HG02870 (cell line): ENCODE results near the gene METAP1D.

Experiments used
- ATAC-seq: cut with Tn5 transposase; IDR thresholded peaks from one replicate; pipeline ENCODE4 v1.9.1; 2021; ENCODE audit warnings: mild to moderate bottlenecking, moderate library complexity; ENCODE audit not compliant: unreplicated experiment

METAP1D gene

GRCh38 chr2:172128484-172128883, 128.7 kb downstream of the METAP1D start:
- no peak for ATAC-seq

DNA sequence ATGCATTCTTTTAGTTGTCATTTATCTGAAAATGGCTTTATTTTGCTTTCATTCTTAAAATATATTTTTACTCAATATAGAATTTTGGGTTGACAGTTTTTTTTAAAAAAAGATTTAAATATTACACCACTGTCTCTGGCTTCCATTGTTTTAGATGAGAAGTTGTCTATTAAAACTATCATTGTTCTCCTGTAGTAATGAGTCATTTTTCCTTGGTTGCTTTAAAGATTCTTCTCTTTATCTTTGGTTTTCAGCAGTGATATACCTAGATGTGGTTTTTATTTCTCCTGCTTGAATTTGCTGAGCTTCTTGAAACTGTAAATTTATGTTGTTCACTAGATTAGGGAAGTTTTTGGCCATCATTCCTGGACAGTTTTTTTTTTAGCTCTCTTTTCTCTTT, 129.7 kb downstream of the METAP1D start:
- ATAC-seq = no peak
